Measurements from ENCODE around the gene HBS1L. TPM values are rescaled to one million over a fixed set of nuclear protein-coding genes. Genes with fewer than 3 reads are reported as not detected.

HBS1L gene
- total RNA-seq, 2 experiments from 2014 or later, result 137 to 141 TPM

DNA sequence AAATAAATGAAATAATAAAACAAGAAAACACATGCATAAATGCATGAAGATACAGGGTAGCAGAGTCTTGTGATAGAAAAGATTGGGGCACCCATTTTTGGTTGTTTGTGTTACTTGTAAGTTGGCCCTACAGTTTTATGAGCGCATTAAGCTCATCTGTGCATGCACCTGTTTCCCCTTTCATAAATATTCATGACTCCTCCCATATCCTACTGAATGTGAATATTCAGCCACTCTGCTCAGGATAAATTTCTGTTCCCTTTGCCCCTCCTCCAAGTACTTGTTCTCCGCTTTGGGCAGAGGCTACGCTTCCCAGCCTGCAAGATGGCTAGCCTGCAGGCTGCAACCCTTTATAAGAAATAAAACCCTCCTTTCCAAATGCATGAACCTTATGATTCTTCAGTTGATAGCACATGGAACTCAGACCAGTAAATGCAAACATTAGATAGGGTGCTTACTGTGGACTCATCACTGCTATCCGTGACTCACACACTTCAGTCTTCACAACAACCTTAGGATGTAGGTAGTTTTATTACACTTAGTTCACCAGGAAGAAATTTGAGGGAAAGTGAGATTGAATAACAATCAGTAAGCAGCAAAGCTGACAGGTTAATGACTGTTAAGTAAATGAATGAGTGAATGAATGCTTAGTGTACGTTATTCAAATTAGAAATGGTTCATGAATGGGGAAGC lies 119.7 kb downstream of the HBS1L start:
- ChIA-PET CTCF (no interaction called here), POLR2A (no interaction called here)

DNA sequence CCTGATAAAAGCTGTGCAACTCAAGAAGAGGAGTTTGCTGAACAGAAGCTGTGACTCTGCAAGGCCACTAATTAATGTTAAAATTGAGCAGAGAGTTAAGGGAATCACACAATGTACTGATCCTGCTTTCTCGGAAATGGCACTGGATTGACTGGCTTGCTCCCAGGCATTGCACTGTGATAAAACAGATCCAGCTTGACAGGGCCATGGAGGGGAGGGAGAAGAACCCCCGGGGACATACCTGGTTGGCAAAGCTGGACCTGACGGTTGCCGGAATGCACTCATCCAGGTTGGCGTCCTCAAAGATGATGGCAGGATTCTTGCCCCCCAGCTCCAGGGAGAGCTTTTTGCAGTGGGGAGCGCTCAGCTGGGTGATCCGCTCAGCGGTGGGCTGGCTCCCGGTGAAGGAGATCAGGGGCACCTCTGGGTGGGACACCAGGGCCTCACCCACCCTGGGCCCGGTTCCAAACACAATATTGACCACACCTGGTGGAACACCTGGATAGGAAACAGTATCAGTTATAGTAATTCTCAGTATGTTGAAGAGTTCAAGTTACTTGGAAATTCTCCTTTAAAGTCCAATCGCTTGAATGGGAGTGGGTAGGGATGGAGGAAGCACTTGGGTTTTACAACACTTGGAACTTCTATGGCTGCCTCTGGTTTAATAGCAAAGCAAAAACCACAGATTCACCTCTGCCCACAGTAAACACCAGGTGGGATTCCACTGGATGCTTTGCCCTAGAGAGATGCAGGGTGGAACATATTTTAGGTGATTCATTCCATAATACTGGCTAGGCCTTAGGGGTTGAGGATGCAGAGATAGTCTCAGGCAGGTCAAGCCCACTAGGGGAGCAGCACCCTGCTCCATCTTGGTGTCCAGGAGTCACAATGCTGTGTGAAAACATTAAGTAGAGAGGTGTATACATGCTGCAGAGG lies 121.8 kb downstream of the HBS1L start:
- CTCF ChIA-PET, result interaction anchor here (1.1 kb wide), 1 partner anchor 8 kb away, joined by 3 read pairs; no protein-coding TSS in a partner anchor

DNA sequence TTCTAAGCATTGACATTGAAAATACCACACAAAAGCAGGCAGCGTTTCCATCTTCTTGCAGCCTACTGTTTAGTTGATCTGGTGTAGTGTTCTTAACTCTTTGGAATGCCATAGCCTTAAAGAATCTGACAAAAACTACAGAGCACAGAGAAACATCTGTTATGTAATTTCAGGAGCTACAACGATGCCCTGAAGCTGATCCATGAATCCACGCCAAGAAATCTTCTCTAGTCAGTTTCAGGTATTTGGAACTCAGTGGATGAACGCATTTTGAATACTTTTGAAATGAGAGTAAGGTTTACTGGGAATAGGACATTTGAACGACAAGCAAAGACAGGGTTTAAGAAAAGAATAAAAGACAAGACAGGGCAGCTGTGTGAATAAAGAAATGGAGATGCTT lies 122.5 kb downstream of the HBS1L start:
- ChIA-PET POLR2A (no interaction called here), CTCF (interaction anchor here (1.1 kb wide), 1 partner anchor 9 kb away, joined by 3 read pairs; no protein-coding TSS in a partner anchor)

More for the DNA sequence above, 121.8 kb downstream of the HBS1L start:
- POLR2A ChIA-PET, result no interaction called here

DNA sequence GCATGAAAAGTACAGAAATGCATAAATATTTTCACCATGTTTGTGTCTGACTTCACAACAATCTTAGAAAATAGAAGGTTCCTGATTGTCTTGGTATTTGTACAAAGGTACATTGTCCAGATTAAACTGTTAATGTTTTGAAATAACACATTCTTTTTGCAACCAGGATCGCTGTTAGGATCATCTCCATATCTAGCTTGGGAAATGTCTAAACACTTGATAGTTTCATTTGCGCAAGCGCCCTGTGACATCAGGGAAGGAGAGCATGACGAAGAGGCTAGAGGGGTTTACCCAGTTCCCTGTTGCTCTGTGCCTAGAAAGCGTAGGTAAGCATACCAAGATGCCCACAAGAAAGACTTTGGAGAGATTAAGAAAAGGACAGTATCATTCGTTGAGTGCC lies 124.2 kb downstream of the HBS1L start:
- ChIA-PET POLR2A (no interaction called here), CTCF (no interaction called here)

DNA sequence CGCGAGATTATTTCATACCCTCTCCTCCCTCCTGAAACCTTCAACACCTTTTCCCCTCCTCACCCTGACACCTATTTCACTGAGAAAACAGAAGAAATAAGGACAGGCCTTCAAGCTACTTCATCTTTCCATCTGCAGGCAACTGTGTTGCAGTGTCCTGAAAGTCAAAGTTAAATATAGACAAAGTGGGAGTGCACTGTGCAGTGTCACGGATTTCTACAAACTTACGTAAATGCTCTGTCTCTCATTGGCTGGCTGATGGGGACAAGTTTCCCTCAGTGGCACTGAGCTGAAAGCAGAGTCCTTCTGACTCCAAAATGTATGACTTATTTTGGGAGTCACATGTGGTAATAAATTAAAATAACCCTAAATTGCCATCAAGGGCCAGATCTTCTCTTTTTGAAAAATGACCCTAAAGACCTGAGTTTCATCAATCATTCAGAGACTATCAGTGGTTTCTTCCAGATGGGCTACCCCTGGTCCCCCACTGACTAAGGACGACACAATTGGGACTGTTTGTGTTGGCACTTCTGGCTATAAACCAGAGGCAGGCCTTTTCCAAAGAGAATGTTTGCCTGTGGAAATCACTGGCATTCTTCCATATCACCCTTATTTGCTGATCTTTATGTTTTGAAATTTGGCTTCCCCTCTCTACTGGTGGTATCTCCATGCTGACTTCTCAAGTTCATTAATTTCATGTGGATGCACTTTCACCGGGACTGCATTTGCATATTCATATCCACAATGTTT lies 126.3 kb downstream of the HBS1L start:
- POLR2A ChIA-PET, result no interaction called here
- CTCF ChIA-PET, result no interaction called here

DNA sequence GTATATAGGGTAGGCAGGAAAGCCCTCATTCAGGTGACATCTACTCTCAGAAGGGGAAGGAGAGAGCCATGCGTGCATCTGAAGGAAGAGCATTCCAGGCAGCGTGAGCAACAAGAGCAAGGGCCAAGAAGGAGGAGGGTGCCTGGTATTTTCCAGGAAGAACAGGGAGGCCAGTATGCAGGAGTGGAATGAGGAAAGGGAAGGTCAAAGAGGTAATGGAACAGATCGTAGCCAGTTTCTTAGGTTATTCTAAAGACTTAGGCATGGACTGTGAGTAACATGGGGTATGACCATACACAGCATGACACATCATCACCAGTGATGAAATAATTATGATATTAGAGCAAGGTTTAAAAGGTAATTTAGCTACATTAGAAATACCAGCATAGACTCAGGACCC lies 128.8 kb downstream of the HBS1L start:
- ChIA-PET POLR2A (no interaction called here), CTCF (no interaction called here)

- CTCF ChIA-PET, result no interaction called here
- POLR2A ChIA-PET, result no interaction called here
Observed at GRCh38 chr6:134921721-134922261, 132.8 kb downstream of the HBS1L start.

DNA sequence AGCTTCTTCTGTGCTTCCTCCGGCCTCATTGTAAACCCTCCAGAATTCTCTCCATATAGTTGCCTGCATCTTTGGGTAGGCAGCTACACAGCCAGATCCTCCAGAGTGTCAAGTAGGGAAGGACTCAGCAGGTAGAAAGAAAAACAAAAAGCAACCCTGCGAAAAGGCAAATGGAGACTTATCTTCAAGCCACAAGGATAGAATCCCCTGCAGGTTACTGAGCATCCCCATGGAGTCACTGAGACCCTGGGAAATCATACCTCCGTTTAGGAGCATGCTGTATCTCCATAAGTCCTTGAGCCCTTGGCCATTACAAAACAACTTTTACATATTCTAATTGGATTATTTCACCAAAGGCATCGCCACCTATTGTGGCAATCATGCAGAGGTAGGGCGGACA lies 133.3 kb downstream of the HBS1L start:
- CTCF ChIA-PET, result no interaction called here
- POLR2A ChIA-PET, result no interaction called here

DNA sequence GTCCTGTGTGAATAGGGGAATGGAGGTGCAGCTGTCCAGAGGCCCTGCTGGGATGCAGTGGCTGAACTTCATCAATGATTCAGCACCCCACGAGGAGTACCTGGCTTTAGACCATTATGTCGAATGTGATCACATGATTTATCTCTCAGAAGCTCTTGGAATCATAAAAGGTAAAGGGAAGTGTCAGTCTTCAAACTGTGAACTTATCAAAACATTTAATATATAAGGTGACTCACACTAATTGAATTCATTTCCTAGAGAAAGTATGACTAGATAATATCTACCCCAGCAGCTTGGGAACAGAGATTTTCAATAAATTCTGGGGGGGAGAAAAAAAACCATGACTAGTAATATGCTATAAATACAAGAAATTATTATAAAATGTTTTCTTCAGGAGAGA lies 134.2 kb downstream of the HBS1L start:
- POLR2A ChIA-PET, result no interaction called here
- CTCF ChIA-PET, result no interaction called here

GRCh38 chr6:134918418-134918961 lies 136.1 kb downstream of the HBS1L start:
- ChIA-PET POLR2A (no interaction called here), CTCF (interaction anchor here (0.7 to 1.2 kb wide), 2 partner anchors 22 to 36 kb away, joined by 4 read pairs; no protein-coding TSS in a partner anchor)

DNA sequence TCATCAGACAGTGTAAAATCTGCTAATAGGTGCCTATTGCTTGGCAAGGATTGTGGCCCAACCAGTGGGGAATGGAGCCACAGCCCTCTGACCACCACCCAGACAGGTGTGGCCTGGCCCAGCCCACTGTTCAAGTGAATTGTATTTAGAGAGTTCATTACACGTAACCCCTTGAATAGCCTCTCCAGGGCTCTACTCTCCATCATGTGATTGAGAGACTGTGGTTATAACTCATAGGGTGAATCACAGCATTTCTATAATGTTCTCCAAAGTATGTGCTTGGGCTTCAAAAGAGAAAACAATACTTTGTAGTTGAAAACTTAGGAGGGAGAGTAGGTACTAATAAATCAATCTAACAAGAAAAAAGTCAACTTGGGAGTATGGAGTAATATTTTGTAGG lies 143.1 kb downstream of the HBS1L start:
- POLR2A ChIA-PET, result no interaction called here
- CTCF ChIA-PET, result no interaction called here

GRCh38 chr6:134910593-134910935 lies 144.1 kb downstream of the HBS1L start:
- POLR2A ChIA-PET, result no interaction called here
- CTCF ChIA-PET, result no interaction called here

Other genes with a start within 250 kb of the HBS1L start
- under 1 TPM; 0.84 to 0.91 TPM for gene ALDH8A1, start 104.7 kb downstream of the HBS1L start, total RNA-seq
- gene MYB, start 126.5 kb upstream of the HBS1L start, total RNA-seq, result 10 to 100 TPM; 29.1 to 30.7 TPM

All from activated CD8-positive, alpha-beta memory T cell treated with anti-CD3 and anti-CD28 coated beads for 36 hours (primary cell).